GM19395 (cell line): ENCODE results near the gene MRPL42.
"Not testable (repeated sequence)": the region's sequence is repeated elsewhere in the genome, so short reads cannot be mapped to it uniquely, and the experiment has no call there.

ENCODE experiments used
- ATAC-seq: cut with Tn5 transposase; IDR thresholded peaks from one replicate; pipeline ENCODE4 v1.9.1; 2021; ENCODE audit warnings: mild to moderate bottlenecking, moderate library complexity; ENCODE audit not compliant: unreplicated experiment

The MRPL42 gene

DNA sequence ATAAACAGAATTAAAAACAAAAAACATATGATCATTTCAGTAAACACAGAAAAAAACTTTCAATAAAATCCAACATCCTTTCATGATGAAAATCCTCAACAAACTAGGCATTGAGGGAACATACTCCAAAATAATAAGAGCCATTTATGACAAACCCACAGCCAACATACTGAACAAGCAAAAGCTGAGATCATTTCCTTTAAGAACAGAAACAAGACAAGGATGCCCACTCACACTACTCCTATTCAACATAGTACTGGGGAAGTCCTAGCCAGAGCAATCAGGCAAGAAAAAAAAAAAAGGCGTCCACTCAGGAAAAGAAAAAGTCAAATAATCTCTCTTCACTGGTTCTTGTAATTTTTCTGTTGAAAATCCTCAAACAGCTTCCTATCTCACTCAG is 30.1 kb downstream of the MRPL42 start:
- ATAC-seq, result no peak

DNA sequence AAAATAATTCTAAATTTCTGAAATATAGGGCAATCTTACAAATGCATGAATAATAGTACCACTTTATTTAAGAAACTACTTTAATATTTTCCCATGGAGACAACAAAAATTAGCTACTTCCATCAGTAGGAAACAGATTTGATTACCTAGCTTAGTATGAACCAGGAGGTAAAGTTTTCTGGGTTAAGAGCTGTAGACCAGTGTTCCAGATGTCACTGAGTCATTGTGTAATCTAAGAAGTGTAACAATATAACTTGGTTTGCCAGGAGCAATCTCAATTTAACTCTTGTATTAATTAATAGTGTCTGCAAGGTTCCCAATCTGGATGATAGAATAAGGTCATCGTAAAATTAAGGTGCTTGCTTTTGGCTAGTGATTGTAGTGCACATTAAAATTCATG is 31.5 kb downstream of the MRPL42 start:
- not testable (repeated sequence) for ATAC-seq

DNA sequence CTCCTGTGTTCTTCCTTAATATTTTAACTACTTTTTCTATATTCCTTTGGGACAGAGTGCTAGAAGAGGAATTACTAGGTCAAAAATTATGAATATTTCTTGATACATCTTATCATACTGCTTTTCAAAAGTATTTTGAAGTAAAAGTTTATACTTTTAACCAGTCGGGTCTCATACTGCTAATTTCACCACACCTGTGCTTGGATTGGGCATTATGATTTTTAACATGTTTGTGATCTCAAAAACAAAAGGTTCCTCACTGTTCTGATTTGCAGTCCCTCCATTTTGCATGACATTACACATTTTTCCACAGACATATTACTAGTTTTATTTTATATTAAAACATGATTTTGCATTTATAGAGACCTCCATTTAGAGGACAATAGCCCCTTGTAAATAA is 32.9 kb downstream of the MRPL42 start:
- ATAC-seq, result no peak

DNA sequence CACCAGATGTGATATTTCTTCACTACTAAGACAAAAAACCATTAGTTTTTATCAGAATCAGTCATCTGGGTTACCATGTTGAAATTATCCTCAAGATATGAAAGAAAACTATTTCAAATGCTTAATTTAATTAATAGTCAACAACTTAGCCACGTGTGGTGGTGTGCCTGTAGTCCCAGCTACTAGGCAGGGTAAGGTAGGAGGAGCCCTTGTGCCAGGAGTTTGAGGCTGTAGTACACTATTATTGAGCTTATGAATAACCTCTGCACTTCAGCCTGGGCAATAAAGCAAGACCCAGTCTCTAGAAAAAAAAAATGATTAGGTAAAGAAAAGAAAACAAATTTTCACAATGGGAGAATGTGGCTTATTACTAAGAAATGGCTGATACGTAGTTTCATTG is 33.4 kb downstream of the MRPL42 start:
- no peak for ATAC-seq

DNA sequence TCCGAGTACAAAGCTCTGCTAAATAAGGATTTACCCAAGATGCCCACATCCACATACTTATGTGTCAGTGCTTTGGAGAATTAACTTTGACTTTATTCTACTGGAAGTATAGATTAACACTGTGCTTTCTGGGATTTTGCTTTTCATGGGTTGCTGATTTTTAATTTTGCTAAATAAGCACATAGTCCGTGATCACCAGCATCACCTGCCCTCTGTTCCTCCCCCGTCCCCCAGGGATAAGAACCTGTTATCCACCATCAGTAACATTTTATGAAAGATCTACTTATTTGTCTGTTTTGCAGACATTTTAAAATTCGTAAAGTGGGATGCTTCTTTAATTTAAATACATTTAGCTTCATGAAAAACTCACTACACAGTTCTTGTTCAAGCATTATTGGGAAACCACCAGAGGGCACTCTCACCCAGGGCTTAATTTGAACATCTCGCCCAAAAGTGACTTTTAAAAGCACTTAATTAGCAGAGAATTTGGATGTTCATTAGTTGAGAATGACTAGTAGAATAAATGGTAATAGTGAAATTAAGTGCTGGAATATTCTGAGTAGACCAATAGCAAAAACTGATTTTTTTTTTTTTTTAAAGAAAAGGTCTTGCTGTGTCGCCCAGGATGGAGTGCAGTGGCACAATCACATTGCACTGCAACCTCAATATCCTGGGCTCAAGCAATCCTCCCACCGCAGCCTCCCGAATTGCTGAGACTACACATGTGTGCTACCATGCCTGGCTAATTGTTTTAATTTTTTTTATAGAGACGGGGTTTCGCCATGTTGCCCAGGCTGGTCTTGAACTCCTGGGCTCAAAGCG is 35.7 kb downstream of the MRPL42 start:
- no peak for ATAC-seq

DNA sequence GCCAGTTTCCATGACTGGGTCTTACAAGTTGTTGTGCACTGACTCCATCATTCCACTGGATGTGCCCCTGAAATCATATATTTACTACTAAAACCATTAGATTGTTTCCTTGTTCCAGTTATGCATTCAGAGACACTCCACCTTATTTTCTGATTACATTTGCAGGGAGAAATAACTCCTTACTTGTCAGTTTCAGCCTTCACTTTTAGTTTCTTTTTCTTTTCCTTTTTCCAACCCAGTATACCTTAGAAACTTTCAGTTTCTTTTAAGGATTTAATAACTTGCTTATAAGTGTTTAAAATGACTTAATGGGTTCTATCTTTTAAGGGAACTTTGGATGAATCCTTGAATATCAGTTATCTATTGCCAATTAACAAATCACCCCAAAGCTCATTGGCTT is 39.9 kb downstream of the MRPL42 start:
- ATAC-seq, result no peak

DNA sequence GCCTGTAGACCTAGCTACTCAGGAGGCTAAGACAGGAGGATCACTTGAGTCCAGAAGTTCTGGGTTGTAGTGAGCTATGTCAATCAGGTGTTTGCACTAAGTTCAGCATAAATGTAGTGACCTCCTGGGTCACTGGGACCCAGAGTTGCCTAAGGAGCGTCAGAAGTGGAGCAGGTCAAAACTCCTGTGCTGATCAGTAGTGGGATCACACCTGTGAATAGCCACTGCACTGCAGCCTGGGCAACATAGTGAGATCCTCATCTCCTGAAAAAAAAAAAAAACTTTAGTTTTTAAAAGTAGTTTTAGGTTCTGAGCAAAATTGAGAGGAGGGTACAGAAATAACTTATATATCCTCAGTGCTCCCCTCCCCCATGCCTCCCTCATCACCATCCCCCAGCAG is 42.2 kb downstream of the MRPL42 start:
- no peak for ATAC-seq

DNA sequence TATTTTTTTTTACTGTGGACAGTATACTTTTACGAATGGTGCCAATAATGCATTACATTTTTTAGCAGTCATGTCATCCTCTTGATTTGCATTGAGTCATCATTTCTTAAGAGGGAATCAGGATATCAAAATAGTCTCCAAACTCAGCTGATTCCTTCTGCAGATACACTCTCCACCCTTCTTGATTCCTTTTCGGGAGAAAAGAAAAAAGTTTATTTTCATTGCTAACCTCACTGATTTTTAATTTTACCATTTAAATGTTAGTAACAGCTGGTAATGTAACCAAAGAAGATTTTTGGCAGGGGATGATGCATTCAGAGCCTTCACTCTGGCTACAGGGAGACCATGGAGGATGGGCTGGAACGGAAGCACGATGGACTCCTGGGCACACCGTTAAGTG is 47.5 kb downstream of the MRPL42 start:
- ATAC-seq, result no peak

DNA sequence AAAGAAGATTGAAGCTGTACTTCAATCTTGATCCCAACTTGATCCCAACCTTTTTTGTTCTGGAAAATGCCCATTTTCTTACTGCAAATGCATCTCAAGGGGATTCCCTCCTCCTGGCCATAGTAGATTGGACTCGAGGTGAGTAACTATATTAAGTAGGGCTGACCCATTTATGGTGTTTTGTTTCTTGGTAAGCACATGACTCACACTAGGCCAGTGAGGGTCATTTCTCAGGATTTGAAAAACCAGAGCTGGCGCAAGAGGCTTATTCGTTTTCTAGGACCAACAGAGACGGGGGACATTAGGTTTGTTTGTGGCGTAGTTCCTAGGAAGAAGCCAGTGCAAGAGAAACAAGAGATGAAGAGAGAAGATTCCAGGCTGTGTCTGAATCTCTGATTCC is 51.4 kb downstream of the MRPL42 start:
- ATAC-seq, result no peak

DNA sequence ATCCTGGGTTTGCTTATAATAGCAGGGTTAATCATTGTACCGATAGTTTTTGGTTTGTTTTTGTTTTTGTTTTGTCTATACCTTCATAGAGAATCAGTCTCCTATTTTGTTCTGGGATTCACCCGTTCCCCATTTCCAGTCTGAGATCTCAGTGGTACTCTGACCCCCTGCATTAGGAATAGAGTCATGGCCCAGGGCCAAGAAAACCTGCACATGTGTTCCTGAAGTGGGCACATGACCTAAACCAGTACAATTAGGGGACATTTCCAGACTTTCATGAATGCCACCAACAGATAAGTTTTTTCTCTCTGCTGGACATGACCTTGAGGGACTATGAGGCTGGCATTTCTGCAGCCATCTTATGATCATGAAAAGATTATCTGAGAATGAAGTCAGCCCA is 52.5 kb downstream of the MRPL42 start:
- ATAC-seq, result no peak

DNA sequence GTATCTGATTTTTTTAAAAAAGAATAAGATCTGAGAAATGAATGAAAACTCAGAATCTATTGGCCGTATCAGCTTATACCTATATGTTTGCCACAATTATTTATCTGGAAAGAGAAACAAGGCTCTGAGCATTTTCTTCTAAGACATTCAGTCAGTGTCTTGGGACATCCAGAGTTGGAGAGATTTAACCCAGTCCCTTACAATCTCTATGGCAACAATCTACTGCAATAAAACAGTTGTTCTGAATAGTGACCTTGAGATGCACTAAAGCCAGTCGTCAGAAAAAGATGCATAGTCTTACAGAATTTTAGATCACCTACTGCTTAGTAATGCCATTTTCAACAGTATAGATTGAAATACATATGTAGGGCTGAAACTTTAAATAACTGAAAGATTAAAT is 53.1 kb downstream of the MRPL42 start:
- no peak for ATAC-seq

DNA sequence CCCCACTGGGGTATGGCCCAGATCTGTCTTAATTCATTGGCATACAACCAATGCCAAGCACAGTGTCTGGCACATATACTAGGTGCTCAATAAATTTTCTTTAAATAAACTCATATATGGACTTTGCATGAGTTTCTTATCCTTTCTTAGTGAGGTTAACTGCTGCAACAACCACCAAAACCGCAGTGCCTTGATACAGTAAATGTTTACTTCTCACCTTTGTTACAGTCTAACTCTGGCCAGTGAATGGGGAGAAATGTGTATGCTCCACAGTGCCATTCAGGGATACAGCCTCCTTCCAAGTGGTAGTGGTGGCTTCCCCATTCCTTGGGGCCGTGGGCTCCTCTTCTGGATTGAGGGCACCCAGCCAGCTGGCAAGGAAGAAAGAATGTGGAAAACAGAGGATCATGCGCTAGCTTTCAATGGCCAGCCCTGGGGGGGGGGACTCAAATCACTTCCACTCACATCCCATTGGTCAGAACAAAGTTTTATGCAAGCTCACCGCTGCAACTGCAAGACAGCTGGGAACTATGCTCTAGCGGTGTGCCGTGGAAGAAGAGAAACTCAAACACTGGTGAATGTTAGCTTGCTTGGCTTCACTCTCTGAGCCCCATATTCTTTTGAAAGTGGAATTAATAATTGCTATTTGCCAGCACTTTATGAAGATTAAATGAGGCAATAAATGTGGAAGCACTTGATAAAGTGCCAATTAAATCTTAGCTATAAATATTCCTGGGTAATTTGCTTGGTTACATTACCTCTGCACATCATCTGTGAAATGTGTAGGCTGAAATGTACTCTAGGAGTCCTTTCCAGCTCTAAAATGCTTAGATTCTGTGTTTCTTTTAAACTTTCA is 54.1 kb downstream of the MRPL42 start:
- no peak for ATAC-seq

DNA sequence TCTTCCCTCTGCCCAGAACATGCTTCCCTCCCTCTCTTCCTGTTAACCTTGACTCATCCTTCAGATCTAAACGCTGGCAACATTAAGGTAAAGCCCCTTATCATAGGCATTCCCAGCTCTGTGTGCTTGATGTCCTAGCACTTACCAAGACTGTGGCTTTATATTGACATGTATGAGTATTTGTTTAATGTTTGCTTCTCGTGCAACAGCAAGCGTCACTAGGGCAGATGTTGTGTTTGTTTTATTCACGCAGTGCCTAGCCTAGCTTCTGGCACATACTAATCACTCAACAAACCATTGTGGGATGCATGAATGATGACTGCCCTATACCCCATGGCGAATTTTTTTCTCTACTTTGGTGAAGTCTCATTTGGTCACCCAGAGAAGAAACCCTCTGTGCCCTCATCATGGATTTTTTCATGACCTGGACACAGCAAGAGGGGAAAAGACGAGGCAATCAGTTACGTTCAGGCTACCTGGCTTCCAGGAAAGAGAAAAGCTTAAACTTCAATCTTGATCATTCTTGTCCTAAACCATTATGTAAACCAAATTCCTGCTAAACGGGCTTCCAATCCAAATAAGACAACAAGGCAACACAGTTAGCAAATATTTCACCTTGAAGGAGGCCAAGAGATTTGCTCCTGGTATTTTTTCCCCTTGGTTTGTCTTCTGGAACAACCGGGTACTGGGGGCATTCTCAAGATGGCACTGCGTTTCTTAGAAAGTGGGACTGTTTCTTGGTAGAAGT is 57.2 kb downstream of the MRPL42 start:
- ATAC-seq, result no peak

DNA sequence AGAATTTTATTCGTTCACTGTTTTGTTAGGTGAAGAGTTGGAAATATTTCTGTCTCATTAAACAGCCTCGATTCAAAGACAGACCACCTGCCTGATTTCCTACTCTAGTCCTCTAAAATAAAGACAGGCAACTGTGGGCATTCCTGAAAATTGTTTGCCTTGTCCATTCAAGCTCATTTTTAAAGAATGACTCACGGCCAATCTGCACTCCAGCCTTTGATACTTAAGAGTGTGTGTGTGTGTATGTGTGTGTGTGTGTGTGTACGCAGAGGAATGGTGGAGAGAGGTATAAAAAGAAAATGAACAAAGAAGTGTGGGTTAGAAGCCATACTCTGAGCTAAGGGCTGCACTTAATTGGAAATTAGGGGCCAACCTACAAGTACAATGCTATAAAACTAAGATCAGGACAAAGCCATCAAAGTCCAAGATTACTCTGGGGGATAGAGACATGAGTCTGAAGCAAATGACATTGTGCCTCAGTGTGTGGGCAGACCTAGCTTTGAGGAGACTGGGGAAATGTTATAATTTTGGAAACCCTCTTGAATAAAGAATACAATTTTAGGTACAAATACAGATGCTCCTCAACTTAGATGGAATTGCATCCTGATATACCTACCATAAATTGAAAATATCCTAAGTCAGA is 59.6 kb downstream of the MRPL42 start:
- ATAC-seq, result no peak

DNA sequence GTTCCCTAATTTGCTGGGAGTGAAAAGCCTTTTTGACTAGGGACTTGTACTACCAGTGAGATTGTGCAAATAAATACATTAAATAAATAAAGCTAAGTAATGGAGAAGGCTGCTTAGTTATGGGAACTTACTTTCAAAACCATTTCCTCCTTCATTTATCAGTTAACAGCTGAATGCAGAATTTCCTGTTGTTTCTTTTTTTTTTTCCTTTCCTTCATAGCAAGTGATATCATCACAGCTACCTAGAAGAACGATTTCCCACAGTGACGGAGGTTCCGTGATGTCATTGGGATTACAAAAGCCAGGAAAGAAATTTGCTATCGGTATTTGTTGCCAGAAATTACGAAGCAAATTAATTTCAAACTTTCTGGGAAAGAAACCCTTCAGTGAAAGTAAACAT is 63.0 kb downstream of the MRPL42 start:
- no peak for ATAC-seq

DNA sequence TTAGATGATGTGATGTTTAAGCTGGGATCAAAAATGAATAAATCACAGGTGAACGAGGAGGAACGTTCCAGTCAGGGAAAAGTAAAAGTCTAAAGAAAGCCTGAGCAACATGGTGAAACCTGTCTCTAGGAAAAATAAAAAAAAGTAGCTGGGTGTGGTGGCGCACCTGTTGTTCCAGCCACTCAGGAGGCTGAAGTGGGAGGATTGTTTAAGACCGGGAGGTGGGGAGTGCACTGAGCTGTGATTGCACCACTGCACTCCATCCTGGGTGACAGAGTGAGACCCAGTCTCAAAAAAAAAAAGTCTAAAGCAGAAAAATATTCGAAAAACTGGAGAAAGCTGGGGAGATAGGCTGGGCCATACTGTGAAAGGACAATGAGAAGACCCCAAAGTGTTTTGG is 66.0 kb downstream of the MRPL42 start:
- no peak for ATAC-seq

DNA sequence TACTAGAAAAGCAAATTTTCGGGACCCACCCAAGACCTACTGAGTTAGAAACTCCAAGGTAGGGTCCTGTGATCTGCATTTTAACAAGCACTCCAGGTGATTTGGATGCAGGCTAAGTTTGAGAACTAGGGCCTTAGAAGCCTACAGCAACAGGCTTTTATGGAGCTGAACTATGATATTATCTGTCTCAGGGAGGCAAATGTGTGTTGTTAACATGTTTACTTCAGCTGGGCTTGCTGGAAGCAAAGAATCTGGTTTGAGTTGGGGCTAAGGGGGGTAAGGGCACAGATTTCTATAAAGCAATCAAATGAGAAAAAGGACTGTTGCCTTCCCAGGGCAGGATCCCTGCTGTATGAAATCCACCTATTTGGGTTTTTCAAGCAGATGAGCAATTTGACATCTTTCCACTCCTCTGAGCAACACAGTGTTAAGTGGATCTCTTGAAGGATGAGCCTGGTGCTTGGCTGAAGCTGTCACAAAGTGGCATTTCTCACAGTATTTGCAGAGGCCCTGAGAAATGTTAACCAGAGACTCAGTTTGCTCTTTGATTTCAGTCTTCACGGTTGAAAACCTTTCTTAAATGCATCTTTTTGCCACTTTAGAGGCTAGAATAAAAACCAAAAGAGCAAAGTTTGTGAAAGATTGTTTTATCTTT is 68.9 kb downstream of the MRPL42 start:
- peak; percentile 37 for ATAC-seq

DNA sequence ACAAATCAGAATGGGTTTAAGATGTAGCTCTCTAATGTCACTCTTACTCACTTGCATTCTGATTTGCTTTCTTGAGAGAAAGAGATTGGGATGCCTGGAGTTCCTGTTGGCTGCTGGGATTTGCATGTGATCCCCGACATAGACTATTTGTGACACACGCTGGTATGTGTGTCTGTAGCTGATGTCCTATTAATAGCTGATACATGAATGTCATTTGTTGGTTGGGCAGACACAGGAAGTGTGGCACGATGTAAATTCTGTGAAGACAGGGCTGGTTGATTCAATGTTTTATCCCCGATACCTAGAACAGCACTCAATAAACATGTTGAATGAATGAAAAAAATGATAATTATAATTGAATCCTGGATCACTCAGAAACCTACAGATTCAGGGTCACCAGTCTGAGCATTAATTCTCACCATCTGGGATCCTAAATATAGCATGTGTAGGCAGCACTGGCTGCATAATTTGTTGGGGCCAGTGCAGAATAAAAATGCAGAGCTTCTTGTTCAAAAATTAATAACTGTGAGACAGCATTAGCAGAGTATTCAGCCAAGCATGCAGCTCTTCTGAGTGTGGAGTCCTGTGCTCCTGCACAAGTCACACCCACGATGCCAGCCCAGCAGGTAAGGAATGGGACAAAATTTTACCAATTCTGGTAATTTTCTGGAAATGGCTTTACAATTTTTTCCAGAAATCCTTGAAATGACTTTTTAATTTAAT is 69.6 kb downstream of the MRPL42 start:
- ATAC-seq, result peak; percentile 90

DNA sequence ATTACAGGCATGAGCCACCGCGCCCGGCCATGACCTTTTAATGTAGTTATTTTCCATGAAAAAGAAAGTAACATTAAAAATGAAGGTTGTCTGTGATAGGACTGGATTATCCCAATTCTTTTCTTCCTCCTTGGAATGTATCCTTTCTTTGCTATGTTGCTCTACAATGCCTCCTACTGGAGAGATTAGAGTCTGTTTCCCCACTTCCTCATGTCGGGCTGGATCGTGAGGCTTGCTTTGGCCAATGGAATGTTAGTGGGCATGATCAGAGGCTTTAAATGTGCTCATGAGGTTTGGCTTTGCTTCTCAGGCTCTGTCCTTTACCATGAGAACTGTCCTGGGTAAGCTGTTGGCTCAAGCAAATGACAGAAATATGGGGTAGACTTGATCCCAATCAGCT is 70.5 kb downstream of the MRPL42 start:
- no peak for ATAC-seq

DNA sequence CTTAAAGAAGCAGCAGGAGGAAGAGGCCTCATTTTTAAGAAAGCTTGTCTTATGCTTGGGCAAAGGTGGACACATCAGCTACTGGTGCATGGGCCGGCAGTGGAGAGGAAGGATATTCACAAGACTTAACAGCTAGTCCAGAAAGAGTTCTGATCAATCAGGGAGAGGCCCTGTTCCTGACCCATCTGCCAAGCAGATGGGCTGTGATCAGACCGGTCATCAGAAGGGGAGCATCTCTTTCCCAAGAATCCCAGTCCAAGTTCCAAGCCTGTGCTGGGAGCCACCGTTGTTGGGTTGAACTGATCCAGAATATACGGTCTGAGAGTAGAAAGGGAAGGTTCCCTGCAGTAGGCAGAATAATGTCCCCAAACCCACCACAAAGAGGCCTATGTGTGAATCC is 72.5 kb downstream of the MRPL42 start:
- no peak for ATAC-seq
